Right cardiac atrium (tissue), 5 donors: ENCODE results near the gene CEP78. TPM values are rescaled to one million over a fixed set of nuclear protein-coding genes. Genes with fewer than 3 reads are reported as not detected.
"Not testable (repeated sequence)": the region's sequence is repeated elsewhere in the genome, so short reads cannot be mapped to it uniquely, and the experiment has no call there.

Experiments
- ATAC-seq, 2 donors: fragments of 200-7000 bp; cut with Tn5 transposase; one replicate each; pipeline versions ENCODE4 v1.8.0 to v1.9.1; 2020; ENCODE audit warnings: moderate library complexity in 2 of 2, mild to moderate bottlenecking in 1 of 2
- DNase-seq, 3 donors: peaks; one replicate each; pipeline ENCODE4 v3.0.0-alpha.2; 2020
- H3K27ac ChIP-seq: one replicate; pipeline ENCODE4 v1.5.1; 2013; ENCODE audit warnings: mild to moderate bottlenecking, low read length, control low read depth, moderate library complexity
- H3K27me3 ChIP-seq: one replicate; pipeline ENCODE4 v1.6.1; 2013; ENCODE audit not compliant: control insufficient read depth, insufficient read depth
- H3K4me1 ChIP-seq: one replicate; pipeline ENCODE4 v1.6.1; 2013; ENCODE audit warnings: low read length; ENCODE audit not compliant: control insufficient read depth, insufficient read depth
- H3K4me3 ChIP-seq: one replicate; pipeline ENCODE4 v1.5.1; 2013; ENCODE audit warnings: low read length, control low read depth
- H3K9me3 ChIP-seq: one replicate; pipeline ENCODE4 v1.6.1; 2013; ENCODE audit warnings: low read length; ENCODE audit not compliant: control insufficient read depth
- WGBS: extraction: QIAGEN DNeasy Blood & Tissue Kit; methylation state at CpG from one replicate; pipeline ENCODE4 v1.1.7; 2013; 5-methylcytosine and 5-hydroxymethylcytosine counted together
- intact Hi-C, 4 donors: fragments of 100-400 bp; cut with DNase I; formaldehyde crosslinking; loops; one replicate each; pipeline versions ENCODE4 v1.11.0 to v1.14.0; 2022 to 2023
- long read RNA-seq, 4 donors: library from polyadenylated mRNA; unstranded; transcript quantifications; one replicate each; pipeline ENCODE4 v2.0.0, GENCODE V29; 2020 to 2021
- polyA plus RNA-seq: library from polyadenylated mRNA; stranded (reverse); fragments of 200-250 nt; gene quantifications from one replicate; pipeline ENCODE4 v1.2.3, GENCODE V29; 2013
- total RNA-seq, 4 donors: library from RNA; stranded (reverse); fragmentation: NEBNext Ultra II Directional; extraction: Animal tissue kit (Norgen Biotek cat#: 25700); gene quantifications; one replicate each; pipeline ENCODE4 v1.2.1, GENCODE V29; 2021
- donor health status: healthy with polysubstance abuse.
- donor health status: DM: no; HTN: yes; CAD: no.
- donor health status: DM: no; HTN: no; CAD: no.
- donor health status: DM: no; HTN: yes; CAD: no; lungs with severe emphysema.
- donor health status: DM: yes; HTN: yes; CAD: no.

The CEP78 gene
- total RNA-seq (1 to 10 TPM; 4.3 to 6.9 (median 5.6) TPM), polyA plus RNA-seq (2.9 TPM)
- long read RNA-seq, donor 1, full-length matches to known transcripts = 4 of 9 reads
- long read RNA-seq, donor 1, partial matches to known transcripts = 2 of 9 reads
- long read RNA-seq, donor 1, other reads (novel, unspliced or antisense) = 3 of 9 reads
- long read RNA-seq, donor 2, full-length matches to known transcripts = 4 of 5 reads
- long read RNA-seq, donor 2, partial matches to known transcripts = 0 of 5 reads
- long read RNA-seq, donor 2, other reads (novel, unspliced or antisense) = 1 of 5 reads
- long read RNA-seq, donor 3, partial matches to known transcripts = 3 of 11 reads
- long read RNA-seq, donor 3, other reads (novel, unspliced or antisense) = 5 of 11 reads
- long read RNA-seq, donor 4, partial matches to known transcripts = 0 of 5 reads
- long read RNA-seq, donor 4, other reads (novel, unspliced or antisense) = 3 of 5 reads

- Histone ChIP-seq H3K27ac (peak within 1 kb of the TSS; percentile 35), H3K4me3 (peak within 1 kb of the TSS; percentile 85), H3K27me3 (no peaks in the 10 kb centered on the region), H3K9me3 (no peaks in the 10 kb centered on the region), H3K4me1 (no peaks in the 10 kb centered on the region)
- intact Hi-C loops = no loop called here
- under 1% methylated on average over 87 of the region's 87 CpGs for whole genome bisulfite sequencing
- DNase-seq (peak; percentile 94 to 98 (median 96)), ATAC-seq (peak; percentile 100)
Observed at GRCh38 chr9:78235762-78236550, at the start of gene CEP78. Gene CEP78, plus strand, starts transcription at chr9:78236075. Its CDS starts 276 bp downstream, at chr9:78236351.

GRCh38 chr9:78187763-78188484 is 48.0 kb upstream of the CEP78 start:
- ATAC-seq = no peak

GRCh38 chr9:78188594-78188993 is 47.3 kb upstream of the CEP78 start:
- no peaks in the 10 kb centered on the region for H3K4me1 ChIP-seq
- DNase-seq (no peak), ATAC-seq (no peak)
- WGBS = 81% methylated on average over 1 of the region's 1 CpG
- no peak overlapping the region for H3K27ac ChIP-seq
- no peaks in the 10 kb centered on the region for H3K27me3 ChIP-seq
- intact Hi-C loops = no loop called here
- H3K4me3 ChIP-seq = no peak overlapping the region
- no peaks in the 10 kb centered on the region for H3K9me3 ChIP-seq

More at GRCh38 chr9:78187763-78188484, 48.0 kb upstream of the CEP78 start:
- Histone ChIP-seq H3K27ac (no peak overlapping the region), H3K27me3 (no peaks in the 10 kb centered on the region), H3K4me1 (no peaks in the 10 kb centered on the region), H3K4me3 (no peak overlapping the region), H3K9me3 (no peaks in the 10 kb centered on the region)
- WGBS = 75% methylated on average over 5 of the region's 5 CpGs
- peak; percentile 34 to 72 (median 68) for DNase-seq
- intact Hi-C loops = no loop called here

- ATAC-seq = no peak
- Histone ChIP-seq H3K4me1 (no peaks in the 10 kb centered on the region), H3K4me3 (no peak overlapping the region), H3K27ac (no peak overlapping the region), H3K9me3 (no peaks in the 10 kb centered on the region), H3K27me3 (no peaks in the 10 kb centered on the region)
- WGBS = 71% methylated on average over 5 of the region's 5 CpGs
- no peak for DNase-seq
- intact Hi-C loops = no loop called here
Observed at GRCh38 chr9:78189001-78189400, 46.9 kb upstream of the CEP78 start.

- H3K9me3 ChIP-seq = no peaks in the 10 kb centered on the region
- H3K4me3 ChIP-seq = no peak overlapping the region
- DNase-seq (no peak), ATAC-seq (no peak)
- 60% methylated on average over 5 of the region's 5 CpGs for WGBS
- H3K27ac ChIP-seq = no peak overlapping the region
- H3K4me1 ChIP-seq = no peaks in the 10 kb centered on the region
- H3K27me3 ChIP-seq = no peaks in the 10 kb centered on the region
- intact Hi-C loops = no loop called here
Observed at GRCh38 chr9:78189461-78189860, 46.4 kb upstream of the CEP78 start.

- intact Hi-C loops = no loop called here
- DNase-seq (no peak), ATAC-seq (no peak)
- no peak overlapping the region for H3K4me3 ChIP-seq
- no peak overlapping the region for H3K27ac ChIP-seq
- H3K9me3 ChIP-seq = no peaks in the 10 kb centered on the region
- no peaks in the 10 kb centered on the region for H3K4me1 ChIP-seq
- no peaks in the 10 kb centered on the region for H3K27me3 ChIP-seq
Observed at GRCh38 chr9:78191931-78192330, 43.9 kb upstream of the CEP78 start.

- 91% methylated on average over 1 of the region's 1 CpG for WGBS
- intact Hi-C loops = no loop called here
- H3K27ac ChIP-seq = no peak overlapping the region
Observed at GRCh38 chr9:78196258-78196657, 39.6 kb upstream of the CEP78 start.

GRCh38 chr9:78201158-78201777 is 34.6 kb upstream of the CEP78 start:
- intact Hi-C loops, H3K27me3 ChIP-seq, H3K4me3 ChIP-seq, H3K4me1 ChIP-seq, H3K27ac ChIP-seq, H3K9me3 ChIP-seq, ATAC-seq: not testable (repeated sequence)
- peak in 2 of 3 donors; percentile 52 to 72 for DNase-seq
- WGBS = 50% methylated on average over 16 of the region's 16 CpGs

More at GRCh38 chr9:78196258-78196657, 39.6 kb upstream of the CEP78 start:
- no peaks in the 10 kb centered on the region for H3K27me3 ChIP-seq
- ATAC-seq = no peak
- H3K4me1 ChIP-seq = no peaks in the 10 kb centered on the region
- H3K4me3 ChIP-seq = no peak overlapping the region
- DNase-seq = no peak
- H3K9me3 ChIP-seq = no peaks in the 10 kb centered on the region

GRCh38 chr9:78207319-78207718 is 28.6 kb upstream of the CEP78 start:
- no peak overlapping the region for H3K27ac ChIP-seq
- H3K27me3 ChIP-seq = no peaks in the 10 kb centered on the region
- ATAC-seq (no peak), DNase-seq (no peak)
- intact Hi-C loops = no loop called here
- no peak overlapping the region for H3K4me3 ChIP-seq
- 51% methylated on average over 2 of the region's 2 CpGs for WGBS
- no peaks in the 10 kb centered on the region for H3K4me1 ChIP-seq
- H3K9me3 ChIP-seq = no peaks in the 10 kb centered on the region

GRCh38 chr9:78207901-78208300 is 28.0 kb upstream of the CEP78 start:
- no peak for ATAC-seq
- Histone ChIP-seq H3K9me3 (no peaks in the 10 kb centered on the region), H3K4me1 (no peaks in the 10 kb centered on the region), H3K4me3 (no peak overlapping the region), H3K27me3 (no peaks in the 10 kb centered on the region), H3K27ac (no peak overlapping the region)
- DNase-seq = no peak
- 24% methylated on average over 4 of the region's 4 CpGs for WGBS
- intact Hi-C loops = no loop called here
